Type B pancreatic cell (in vitro differentiated cells): ENCODE data around the gene PRM1. TPM values are rescaled to one million over a fixed set of nuclear protein-coding genes. Genes with fewer than 3 reads are reported as not detected.

Experiments used
- DNase-seq: peaks from one replicate; pipeline ENCODE4 v3.0.0; 2021; ENCODE audit warnings: mixed read lengths; ENCODE audit not compliant: unreplicated experiment; ENCODE audit errors: extremely low spot score
- H3K27ac Mint-ChIP-seq: 2 replicates; pipeline ENCODE4 v1.8.0; 2021; ENCODE audit warnings: mild to moderate bottlenecking, mixed read lengths
- H3K27me3 Mint-ChIP-seq: 2 replicates; pipeline ENCODE4 v1.8.0; 2021; ENCODE audit warnings: mixed read lengths
- H3K36me3 Mint-ChIP-seq: 2 replicates; pipeline ENCODE4 v1.8.0; 2021; ENCODE audit warnings: mixed read lengths
- H3K4me1 Mint-ChIP-seq: one replicate; pipeline ENCODE4 v1.8.0; 2021; ENCODE audit warnings: mixed read lengths; ENCODE audit not compliant: unreplicated experiment
- H3K4me3 Mint-ChIP-seq: 2 replicates; pipeline ENCODE4 v1.8.0; 2021; ENCODE audit warnings: mild to moderate bottlenecking, mixed read lengths
- H3K9me3 Mint-ChIP-seq: 2 replicates; pipeline ENCODE4 v1.8.0; 2021; ENCODE audit warnings: mixed read lengths
- total RNA-seq: library from RNA; stranded (reverse); gene quantifications from 2 replicates; pipeline ENCODE4 v1.2.1, GENCODE V29; 2021; ENCODE audit warnings: low replicate concordance
- TF ChIP-seq, protein P1 (sequence below): fragments of 200-600 bp; sonication (generic); conservative IDR thresholded peaks from 2 replicates; pipeline ENCODE4 v1.5.0; 2021; ENCODE audit warnings: antibody characterized with exemption, mild to moderate bottlenecking

PRM1 gene
- total RNA-seq, 1 donor from 2014 or later: not detected

DNA sequence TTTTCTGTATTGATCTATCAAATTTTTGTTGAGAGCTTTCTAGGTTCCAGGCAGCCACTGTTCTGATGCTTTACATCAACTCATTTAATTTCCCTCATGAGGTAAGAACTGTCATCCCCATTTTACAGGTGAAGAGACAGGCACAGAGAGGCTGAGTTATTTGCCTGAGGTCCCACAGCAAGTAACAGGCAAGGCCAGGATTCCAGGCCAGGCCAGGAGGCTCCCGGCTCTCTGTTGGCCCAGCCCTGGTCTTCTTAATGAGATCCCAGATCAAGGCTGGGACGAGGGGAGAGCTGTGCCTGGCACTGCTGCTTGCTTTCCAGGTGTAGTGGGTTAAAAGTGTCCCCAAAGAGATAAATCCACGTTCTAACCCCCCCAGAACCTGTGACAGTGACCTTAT, 41.7 kb upstream of the PRM1 start:
- no peak for DNase-seq
- no peaks in the 10 kb centered on the region for H3K36me3 Mint-ChIP-seq
- H3K27me3 Mint-ChIP-seq: no peaks in the 10 kb centered on the region
- peaks cover 4% of the 10 kb centered on the region for H3K4me1 Mint-ChIP-seq
- no peaks in the 10 kb centered on the region for H3K9me3 Mint-ChIP-seq
- TF ChIP-seq, protein P1, sequence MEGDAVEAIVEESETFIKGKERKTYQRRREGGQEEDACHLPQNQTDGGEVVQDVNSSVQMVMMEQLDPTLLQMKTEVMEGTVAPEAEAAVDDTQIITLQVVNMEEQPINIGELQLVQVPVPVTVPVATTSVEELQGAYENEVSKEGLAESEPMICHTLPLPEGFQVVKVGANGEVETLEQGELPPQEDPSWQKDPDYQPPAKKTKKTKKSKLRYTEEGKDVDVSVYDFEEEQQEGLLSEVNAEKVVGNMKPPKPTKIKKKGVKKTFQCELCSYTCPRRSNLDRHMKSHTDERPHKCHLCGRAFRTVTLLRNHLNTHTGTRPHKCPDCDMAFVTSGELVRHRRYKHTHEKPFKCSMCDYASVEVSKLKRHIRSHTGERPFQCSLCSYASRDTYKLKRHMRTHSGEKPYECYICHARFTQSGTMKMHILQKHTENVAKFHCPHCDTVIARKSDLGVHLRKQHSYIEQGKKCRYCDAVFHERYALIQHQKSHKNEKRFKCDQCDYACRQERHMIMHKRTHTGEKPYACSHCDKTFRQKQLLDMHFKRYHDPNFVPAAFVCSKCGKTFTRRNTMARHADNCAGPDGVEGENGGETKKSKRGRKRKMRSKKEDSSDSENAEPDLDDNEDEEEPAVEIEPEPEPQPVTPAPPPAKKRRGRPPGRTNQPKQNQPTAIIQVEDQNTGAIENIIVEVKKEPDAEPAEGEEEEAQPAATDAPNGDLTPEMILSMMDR: no peak
- H3K4me3 Mint-ChIP-seq: no peak overlapping the region
- no peak overlapping the region for H3K27ac Mint-ChIP-seq

DNA sequence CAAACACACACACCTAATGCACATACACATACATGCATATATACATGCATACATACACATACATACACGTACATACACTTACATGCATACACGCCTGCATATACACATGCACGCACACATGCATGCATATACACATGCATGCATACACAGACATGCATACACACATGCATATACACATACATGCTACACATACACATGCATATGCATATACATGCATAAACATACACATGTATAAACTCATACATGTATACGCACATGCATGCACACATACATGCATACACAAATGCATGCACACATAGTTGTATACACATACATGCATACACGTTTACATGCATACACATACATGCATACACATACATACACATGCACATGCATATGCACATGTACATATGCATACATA, 40.5 kb upstream of the PRM1 start:
- H3K4me1 Mint-ChIP-seq: peaks cover 1% of the 10 kb centered on the region
- H3K27me3 Mint-ChIP-seq: no peaks in the 10 kb centered on the region
- no peaks in the 10 kb centered on the region for H3K9me3 Mint-ChIP-seq
- no peak overlapping the region for H3K27ac Mint-ChIP-seq
- TF ChIP-seq, protein P1: no peak
- H3K36me3 Mint-ChIP-seq: no peaks in the 10 kb centered on the region
- DNase-seq: no peak
- no peak overlapping the region for H3K4me3 Mint-ChIP-seq

DNA sequence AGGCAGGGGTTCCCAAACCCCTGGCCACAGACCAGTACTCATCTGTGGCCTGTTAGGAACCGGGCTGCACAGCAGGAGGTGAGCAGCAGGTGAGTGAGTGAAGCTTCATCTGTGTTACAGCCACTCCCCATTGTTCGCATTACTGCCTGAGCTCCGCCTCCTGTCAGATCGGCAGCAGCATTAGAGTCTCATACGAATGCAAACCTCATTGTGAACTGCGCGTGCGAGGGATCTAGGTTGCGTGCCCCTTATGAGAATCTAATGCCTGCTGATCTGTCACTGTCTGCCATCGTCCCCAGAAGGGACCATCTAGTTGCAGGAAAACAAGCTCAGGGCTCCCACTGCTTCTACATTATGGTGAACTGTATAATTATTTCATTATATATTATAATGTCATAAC, 39.0 kb upstream of the PRM1 start:
- DNase-seq: no peak
- Mint-ChIP-seq H3K36me3 (no peaks in the 10 kb centered on the region), H3K4me3 (no peak overlapping the region), H3K27ac (peak overlapping the region; percentile 61), H3K9me3 (no peaks in the 10 kb centered on the region), H3K4me1 (peaks cover 9% of the 10 kb centered on the region), H3K27me3 (no peaks in the 10 kb centered on the region)
- TF ChIP-seq, protein P1: no peak

DNA sequence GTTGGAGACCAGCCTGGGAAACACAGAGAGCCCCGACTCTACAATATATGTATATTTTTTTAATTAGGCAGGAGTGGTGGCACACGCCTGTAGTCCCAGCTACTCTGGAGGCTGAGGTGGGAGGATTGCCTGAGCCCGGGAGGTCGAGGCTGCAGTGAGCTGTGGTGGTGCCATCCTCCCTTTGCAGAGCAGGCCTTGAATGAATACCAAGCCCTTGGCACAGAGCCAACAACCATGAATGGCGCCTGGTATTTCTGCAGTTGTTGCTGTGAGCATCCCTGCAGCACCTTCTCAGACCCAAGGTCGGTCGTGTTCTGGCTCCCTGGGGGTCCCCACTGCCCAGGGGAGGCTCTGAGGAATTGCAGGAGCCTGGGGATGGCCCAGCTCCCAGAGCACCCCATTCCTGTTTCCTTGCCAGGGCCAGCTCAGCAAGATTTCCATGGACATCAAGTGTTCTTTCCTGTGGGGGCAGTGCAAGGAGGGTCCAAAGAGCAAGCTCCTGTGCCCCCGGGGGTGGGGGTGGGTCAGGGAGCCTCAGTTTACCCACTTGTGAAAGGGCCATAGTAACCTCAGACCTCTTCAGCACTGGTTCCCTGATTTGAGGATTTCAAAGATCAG, 38.5 kb upstream of the PRM1 start:
- H3K9me3 Mint-ChIP-seq: no peaks in the 10 kb centered on the region
- H3K27ac Mint-ChIP-seq: peak overlapping the region; percentile 61
- no peaks in the 10 kb centered on the region for H3K36me3 Mint-ChIP-seq
- H3K4me1 Mint-ChIP-seq: peaks cover 9% of the 10 kb centered on the region
- no peak overlapping the region for H3K4me3 Mint-ChIP-seq
- H3K27me3 Mint-ChIP-seq: no peaks in the 10 kb centered on the region
- TF ChIP-seq, protein P1: no peak
- DNase-seq: no peak

DNA sequence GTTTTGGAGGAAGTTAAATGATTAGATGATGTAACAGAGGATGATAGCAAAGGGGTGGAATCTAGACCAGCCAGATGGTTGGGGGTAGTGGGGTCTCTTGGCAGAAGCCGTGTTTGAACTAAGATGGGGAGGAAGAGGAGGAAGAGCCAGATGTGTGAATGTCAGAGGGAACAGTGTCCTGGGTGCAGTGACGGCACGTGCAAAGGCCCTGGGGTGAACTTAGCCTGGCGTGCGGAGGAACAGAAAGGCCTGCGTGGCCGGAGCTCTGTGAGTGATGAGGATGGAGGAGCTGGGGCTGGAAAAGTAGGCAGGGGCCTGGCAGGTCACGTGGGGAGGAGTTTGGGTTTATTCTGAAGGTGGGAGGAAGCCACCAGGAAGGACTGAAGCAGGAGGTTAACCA, 37.7 kb upstream of the PRM1 start:
- peaks cover 13% of the 10 kb centered on the region for H3K4me1 Mint-ChIP-seq
- H3K27me3 Mint-ChIP-seq: no peaks in the 10 kb centered on the region
- H3K36me3 Mint-ChIP-seq: no peaks in the 10 kb centered on the region
- no peak overlapping the region for H3K4me3 Mint-ChIP-seq
- TF ChIP-seq, protein P1: no peak
- peak overlapping the region; percentile 10 for H3K27ac Mint-ChIP-seq
- no peaks in the 10 kb centered on the region for H3K9me3 Mint-ChIP-seq
- DNase-seq: no peak
